HG03060 (cell line): Measurements from ENCODE around the gene UNG.
A peak's percentile ranks its signal among the peaks of the same experiment; 100 is the strongest.
"Not testable (repeated sequence)": the region's sequence is repeated elsewhere in the genome, so short reads cannot be mapped to it uniquely, and the experiment has no call there.

ENCODE experiments used
- ATAC-seq: cut with Tn5 transposase; IDR thresholded peaks from one replicate; pipeline ENCODE4 v1.9.1; 2021; ENCODE audit warnings: low read depth, moderate number of reproducible peaks; ENCODE audit not compliant: unreplicated experiment

The UNG gene

DNA sequence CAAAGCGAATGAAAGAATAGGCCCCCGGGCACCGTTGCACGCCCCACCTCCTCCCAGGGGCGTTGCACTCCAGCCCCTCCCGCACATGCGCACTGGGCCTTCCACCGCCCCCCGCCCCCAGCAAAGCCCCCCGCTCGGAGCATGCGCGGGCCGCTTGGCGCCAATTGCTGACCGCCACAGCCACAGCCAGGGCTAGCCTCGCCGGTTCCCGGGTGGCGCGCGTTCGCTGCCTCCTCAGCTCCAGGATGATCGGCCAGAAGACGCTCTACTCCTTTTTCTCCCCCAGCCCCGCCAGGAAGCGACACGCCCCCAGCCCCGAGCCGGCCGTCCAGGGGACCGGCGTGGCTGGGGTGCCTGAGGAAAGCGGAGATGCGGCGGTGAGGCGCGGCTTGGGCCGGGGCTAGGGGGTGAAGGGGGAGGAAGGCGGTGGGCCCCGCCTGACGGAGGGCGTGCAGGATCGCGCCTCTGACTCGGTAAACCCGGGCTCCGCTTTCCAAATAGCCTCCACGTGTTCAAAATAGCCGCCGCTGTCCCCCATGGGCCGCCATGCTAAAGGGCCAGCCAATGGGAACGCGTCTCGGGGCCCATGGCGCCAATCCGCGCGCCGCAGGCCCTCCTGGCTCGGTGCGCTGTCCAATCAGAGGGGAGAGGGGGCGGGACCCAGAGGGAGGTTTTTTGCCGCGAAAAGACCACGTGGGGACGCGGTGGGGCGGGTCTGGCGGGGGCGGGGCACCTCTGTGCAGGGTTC lies at the start of gene UNG:
Gene UNG, plus strand, starts transcription at position 163 of the 748 bp plus-strand sequence. Its CDS starts 83 bp downstream, at position 246.
- ATAC-seq, result peak; percentile 49

DNA sequence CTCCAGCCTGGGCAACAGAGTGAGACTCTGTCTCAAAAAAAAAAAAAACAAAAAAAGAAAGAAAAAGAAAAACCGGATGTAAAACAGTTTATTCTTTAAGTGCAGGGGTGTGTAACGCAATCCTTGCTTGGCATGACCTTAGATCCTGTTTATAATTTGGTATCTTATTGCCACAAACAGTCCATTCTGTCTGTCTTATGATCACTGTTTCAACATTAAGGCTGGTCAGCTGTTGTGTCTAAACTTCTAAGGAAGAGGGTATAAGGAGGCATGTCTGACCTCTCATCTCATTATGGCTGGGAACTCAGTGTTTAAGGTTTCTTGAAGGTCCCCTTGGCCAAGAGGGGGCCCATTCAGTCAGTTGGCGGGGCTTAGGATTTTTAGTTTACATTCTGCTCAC lies 48.7 kb upstream of the UNG start:
- ATAC-seq, result not testable (repeated sequence)

GRCh38 chr12:109049794-109050193 lies 47.6 kb upstream of the UNG start:
- ATAC-seq, result not testable (repeated sequence)

GRCh38 chr12:109052097-109052413 lies 45.3 kb upstream of the UNG start:
- ATAC-seq, result no peak

DNA sequence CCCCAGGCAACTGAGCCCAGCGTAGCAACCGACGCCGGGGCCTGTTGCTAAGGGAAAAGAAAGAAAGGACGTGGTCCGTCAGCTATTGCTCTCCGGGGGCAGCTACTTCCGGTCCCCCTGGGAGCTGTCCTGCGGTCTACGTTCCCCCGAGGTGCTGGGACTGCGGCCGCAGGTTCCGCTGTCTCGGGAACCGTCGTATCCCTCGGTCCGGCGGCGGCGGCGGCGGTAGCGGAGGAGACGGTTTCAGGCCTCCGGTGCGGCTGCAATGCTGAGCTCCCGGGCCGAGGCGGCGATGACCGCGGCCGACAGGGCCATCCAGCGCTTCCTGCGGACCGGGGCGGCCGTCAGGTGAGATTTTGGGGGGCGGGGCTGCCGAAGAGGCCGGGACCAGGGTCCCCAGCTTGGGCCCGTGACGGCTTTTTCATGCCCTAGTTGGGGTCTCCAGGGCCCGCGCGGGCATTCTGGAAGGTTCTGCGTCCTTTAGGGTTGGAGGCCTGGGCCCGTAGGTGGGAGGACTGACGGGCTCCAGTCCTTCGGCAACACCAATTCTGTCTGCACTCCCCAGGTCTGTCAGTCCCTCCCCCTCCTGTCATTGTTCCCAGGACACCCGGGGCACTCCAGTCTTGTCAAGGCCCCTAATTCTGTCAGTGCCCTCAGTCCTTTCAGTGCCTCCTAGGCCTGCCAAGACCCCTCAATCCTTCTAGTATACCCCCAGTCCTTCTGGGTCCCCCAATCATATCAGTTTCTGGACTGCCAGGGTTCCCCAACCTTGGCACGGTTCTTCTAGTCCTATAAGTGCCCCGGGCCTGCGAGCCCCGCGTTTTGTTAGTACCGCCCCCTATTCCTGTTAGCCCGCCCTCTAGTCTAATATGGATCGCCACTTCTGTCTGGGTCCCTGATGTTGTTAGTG lies 44.7 kb upstream of the UNG start, which contains the start of gene USP30:
Gene USP30, plus strand, starts transcription at position 163 of the 910 bp plus-strand sequence. Its CDS starts 103 bp downstream, at position 266.
- ATAC-seq, result peak; percentile 50

- no peak for ATAC-seq
Observed at GRCh38 chr12:109053382-109054123, 43.8 kb upstream of the UNG start.

DNA sequence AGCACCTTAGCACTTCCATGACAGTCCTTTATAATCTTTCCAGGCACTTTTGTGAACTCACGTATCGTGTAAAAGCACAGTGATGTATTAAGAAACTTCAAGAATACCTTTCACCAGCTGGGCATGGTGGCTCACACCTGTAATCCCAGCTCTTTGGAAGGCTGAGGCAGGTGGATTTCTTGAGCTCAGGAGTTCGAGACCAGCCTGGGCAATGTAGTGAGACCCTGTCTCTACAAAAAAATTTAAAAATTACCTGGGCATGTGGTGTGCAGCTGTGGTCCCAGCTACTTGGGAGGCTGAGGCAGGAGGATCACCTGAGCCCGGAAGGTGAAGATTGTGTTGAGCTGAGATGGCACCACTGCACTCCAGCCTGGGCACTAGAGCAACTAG lies 43.3 kb upstream of the UNG start:
- ATAC-seq, result not testable (repeated sequence)

- no peak for ATAC-seq
Observed at GRCh38 chr12:109054520-109054919, 42.9 kb upstream of the UNG start.

DNA sequence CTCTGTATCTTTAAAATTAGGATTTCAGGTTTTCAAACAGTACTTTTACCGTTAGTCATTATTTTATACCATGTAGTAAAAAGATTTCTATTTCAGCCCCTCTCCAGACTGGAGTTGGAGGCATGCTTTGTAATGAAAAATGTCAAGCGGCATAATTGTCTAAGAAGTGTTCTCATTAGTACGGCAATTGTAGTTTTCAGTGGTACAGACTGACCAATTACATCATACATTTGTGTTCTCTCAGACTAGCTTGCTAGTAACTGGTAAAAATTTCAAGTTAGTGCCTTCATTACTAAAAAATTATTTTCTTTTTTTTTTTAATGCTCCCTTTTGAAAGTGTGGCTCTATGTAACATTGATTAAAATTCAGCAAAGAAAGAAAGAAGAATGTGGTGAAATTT lies 40.5 kb upstream of the UNG start:
- ATAC-seq, result no peak

DNA sequence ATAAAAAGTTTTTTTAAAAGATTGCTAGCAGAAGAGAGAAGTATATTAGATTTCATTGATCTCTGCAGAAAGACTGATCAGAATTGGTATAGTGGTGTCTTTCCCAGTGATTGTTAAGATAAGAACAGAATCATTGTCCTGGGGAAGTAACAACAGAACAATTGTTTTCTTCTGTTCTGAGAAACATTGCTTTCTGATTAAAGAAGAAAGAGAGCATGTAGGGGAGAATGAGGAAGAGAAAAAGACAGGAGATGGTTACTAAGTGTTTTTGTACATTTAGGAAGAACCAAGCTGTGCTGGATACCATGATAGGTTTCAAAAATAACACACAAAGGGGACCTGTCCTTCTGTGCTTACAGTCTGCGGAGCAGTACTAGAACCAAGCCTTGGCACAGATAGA lies 40.0 kb upstream of the UNG start:
- ATAC-seq, result no peak

DNA sequence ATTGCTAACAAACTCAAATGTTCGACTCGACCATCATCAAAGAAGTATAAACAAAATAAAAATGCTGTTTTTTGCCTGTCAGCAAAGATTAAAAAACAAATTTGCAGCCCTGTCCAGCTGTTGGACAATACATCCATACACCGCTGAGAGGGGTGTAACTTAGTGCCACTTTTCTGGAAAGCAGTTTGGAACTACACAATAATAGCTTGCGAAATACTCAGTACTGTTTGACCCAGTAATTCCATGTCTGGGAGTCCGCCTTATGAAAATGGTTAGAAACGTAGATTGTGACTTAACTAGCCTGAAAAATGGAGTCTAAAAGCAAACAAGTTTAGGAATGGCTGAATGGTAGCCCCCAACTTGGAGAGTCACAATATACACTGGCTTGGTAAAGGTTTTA lies 38.6 kb upstream of the UNG start:
- no peak for ATAC-seq

GRCh38 chr12:109064143-109064542 lies 33.3 kb upstream of the UNG start:
- no peak for ATAC-seq

- ATAC-seq, result no peak
Observed at GRCh38 chr12:109065154-109065852, 32.1 kb upstream of the UNG start.

- ATAC-seq, result no peak
Observed at GRCh38 chr12:109065853-109066193, 31.6 kb upstream of the UNG start.

- ATAC-seq, result no peak
Observed at GRCh38 chr12:109069307-109070271, 27.8 kb upstream of the UNG start.

GRCh38 chr12:109074866-109075265 lies 22.5 kb upstream of the UNG start:
- ATAC-seq, result no peak

- no peak for ATAC-seq
Observed at GRCh38 chr12:109082751-109083150, 14.6 kb upstream of the UNG start.

DNA sequence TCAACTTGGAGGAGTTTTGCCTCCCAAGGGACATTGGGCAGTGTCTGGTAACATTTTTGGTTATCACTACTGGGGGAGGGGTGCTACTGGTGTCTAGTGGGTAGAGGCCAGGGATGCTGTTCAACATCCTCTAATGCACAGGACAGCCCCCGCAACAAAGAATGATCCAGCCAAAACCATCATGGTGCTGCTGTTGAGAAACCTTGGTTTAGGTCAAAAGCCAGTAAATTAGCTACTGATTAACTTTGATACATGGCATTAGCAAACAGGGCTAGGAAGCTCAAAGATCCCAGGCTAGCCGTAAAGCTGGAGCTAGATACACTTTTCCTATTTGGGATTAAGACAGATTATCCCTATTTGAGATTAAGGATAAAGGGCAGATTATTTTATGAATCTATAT lies 13.0 kb upstream of the UNG start:
- ATAC-seq, result no peak

DNA sequence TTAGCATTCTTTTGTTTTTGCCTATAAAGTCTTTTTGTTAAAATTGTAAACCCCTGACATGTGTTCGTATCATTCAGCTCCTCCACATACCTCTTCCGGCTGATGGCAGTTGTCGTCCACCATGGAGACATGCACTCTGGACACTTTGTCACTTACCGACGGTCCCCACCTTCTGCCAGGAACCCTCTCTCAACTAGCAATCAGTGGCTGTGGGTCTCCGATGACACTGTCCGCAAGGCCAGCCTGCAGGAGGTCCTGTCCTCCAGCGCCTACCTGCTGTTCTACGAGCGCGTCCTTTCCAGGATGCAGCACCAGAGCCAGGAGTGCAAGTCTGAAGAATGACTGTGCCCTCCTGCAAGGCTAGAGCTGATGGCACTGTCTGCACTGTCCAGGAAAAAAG lies 11.8 kb upstream of the UNG start:
- no peak for ATAC-seq
